Lung (tissue), 12 donors: ENCODE data around the gene KCNMA1. TPM values are rescaled to one million over a fixed set of nuclear protein-coding genes. Genes with fewer than 3 reads are reported as not detected.

ENCODE experiments used
- ATAC-seq: fragments of 200-7000 bp; cut with Tn5 transposase; one replicate; pipeline ENCODE4 v1.9.1; 2020; ENCODE audit warnings: moderate number of reproducible peaks; ENCODE audit not compliant: insufficient read depth, low FRiP score
- DNase-seq, 3 donors: peaks; one replicate each; pipeline ENCODE4 v3.0.0-alpha.2; 2013 to 2017
- H3K27ac ChIP-seq, 2 donors: one replicate each; pipeline ENCODE4 v1.5.1; 2013; ENCODE audit warnings: mild to moderate bottlenecking in 2 of 2, moderate library complexity in 2 of 2, control low read depth in 1 of 2, inconsistent platforms in 1 of 2, low read depth in 1 of 2, low read length in 1 of 2
- H3K27me3 ChIP-seq, 3 donors: one replicate each; pipeline ENCODE4 v1.5.1; 2013; ENCODE audit warnings: low read length in 2 of 3; ENCODE audit not compliant: control insufficient read depth in 3 of 3, insufficient read depth in 3 of 3
- H3K36me3 ChIP-seq, 4 donors: one replicate each; pipeline ENCODE4 v1.5.1; 2013; ENCODE audit warnings: low read length in 4 of 4, mild to moderate bottlenecking in 1 of 4, moderate library complexity in 1 of 4; ENCODE audit not compliant: control insufficient read depth in 4 of 4, insufficient read depth in 4 of 4
- H3K4me1 ChIP-seq, 5 donors: one replicate each; pipeline ENCODE4 v1.5.1; 2013; ENCODE audit warnings: low read length in 5 of 5, mild to moderate bottlenecking in 2 of 5, moderate library complexity in 1 of 5; ENCODE audit not compliant: control insufficient read depth in 5 of 5, insufficient read depth in 5 of 5
- H3K4me3 ChIP-seq: one replicate; pipeline ENCODE4 v1.5.1; 2013; ENCODE audit warnings: mild to moderate bottlenecking, control low read depth, moderate library complexity
- H3K9ac ChIP-seq, 2 donors: one replicate each; pipeline ENCODE4 v1.5.1; 2013; ENCODE audit warnings: low read length in 2 of 2, control low read depth in 1 of 2; ENCODE audit not compliant: insufficient read depth in 1 of 2
- H3K9me3 ChIP-seq, 4 donors: one replicate each; pipeline ENCODE4 v1.5.1; 2013; ENCODE audit warnings: low read length in 3 of 4, mild to moderate bottlenecking in 1 of 4, moderate library complexity in 1 of 4; ENCODE audit not compliant: control insufficient read depth in 4 of 4, insufficient read depth in 3 of 4
- WGBS, 2 donors: extraction: QIAGEN DNeasy Blood & Tissue Kit; methylation state at CpG; one replicate each; pipeline ENCODE4 v1.1.7; 2013; 5-methylcytosine and 5-hydroxymethylcytosine counted together
- polyA plus RNA-seq, 2 donors: library from polyadenylated mRNA; stranded (reverse); fragments of 200-250 nt; gene quantifications; one replicate each; pipeline ENCODE4 v1.2.1, GENCODE V29; 2013
- total RNA-seq, 2 donors: library from RNA; depleted of rRNA in 1 of 2; stranded (reverse); fragments of >200 nt in 1 of 2; gene quantifications; one replicate each; pipeline ENCODE4 v1.2.1, GENCODE V29; 2014 to 2021
- TF ChIP-seq, protein P1 (sequence below): IDR thresholded peaks from 2 replicates; pipeline ENCODE4 v1.5.1; 2012; ENCODE audit warnings: mild to moderate bottlenecking; ENCODE audit errors: control extremely low read depth, extremely low read depth
- donor health status: control.
- donor health status: control.
- donor health status: Bipolar disorder and iron deficiency.
- donor health status: healthy.
- donor health status: DM: yes; HTN: yes; CAD: no.

KCNMA1 gene
- total and polyA plus RNA-seq, 4 donors: 3.8 to 13.0 (median 5.5) TPM

- Histone ChIP-seq H3K36me3 (no peaks in the 10 kb centered on the region), H3K27ac (no peak overlapping the region), H3K4me3 (no peak overlapping the region), H3K9ac (no peak overlapping the region), H3K9me3 (no peaks in the 10 kb centered on the region), H3K27me3 (peaks cover 0 to 2% (median 0%) of the 10 kb centered on the region in 3 donors), H3K4me1 (no peaks in the 10 kb centered on the region)
- ATAC-seq: no peak
- DNase-seq: no peak
- TF ChIP-seq, protein P1, sequence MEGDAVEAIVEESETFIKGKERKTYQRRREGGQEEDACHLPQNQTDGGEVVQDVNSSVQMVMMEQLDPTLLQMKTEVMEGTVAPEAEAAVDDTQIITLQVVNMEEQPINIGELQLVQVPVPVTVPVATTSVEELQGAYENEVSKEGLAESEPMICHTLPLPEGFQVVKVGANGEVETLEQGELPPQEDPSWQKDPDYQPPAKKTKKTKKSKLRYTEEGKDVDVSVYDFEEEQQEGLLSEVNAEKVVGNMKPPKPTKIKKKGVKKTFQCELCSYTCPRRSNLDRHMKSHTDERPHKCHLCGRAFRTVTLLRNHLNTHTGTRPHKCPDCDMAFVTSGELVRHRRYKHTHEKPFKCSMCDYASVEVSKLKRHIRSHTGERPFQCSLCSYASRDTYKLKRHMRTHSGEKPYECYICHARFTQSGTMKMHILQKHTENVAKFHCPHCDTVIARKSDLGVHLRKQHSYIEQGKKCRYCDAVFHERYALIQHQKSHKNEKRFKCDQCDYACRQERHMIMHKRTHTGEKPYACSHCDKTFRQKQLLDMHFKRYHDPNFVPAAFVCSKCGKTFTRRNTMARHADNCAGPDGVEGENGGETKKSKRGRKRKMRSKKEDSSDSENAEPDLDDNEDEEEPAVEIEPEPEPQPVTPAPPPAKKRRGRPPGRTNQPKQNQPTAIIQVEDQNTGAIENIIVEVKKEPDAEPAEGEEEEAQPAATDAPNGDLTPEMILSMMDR: no peak
- 81 to 84% methylated on average over 12 of the region's 12 CpGs for WGBS, 2 donors
These were observed 440.1 kb downstream of the KCNMA1 start for GRCh38 chr10:77197544-77197943.

GRCh38 chr10:77196614-77197013, 441.0 kb downstream of the KCNMA1 start:
- Histone ChIP-seq H3K27ac (no peak overlapping the region), H3K36me3 (no peaks in the 10 kb centered on the region), H3K9me3 (no peaks in the 10 kb centered on the region), H3K4me3 (no peak overlapping the region), H3K4me1 (no peaks in the 10 kb centered on the region), H3K9ac (no peak overlapping the region), H3K27me3 (peaks cover 0 to 2% (median 0%) of the 10 kb centered on the region in 3 donors)
- TF ChIP-seq, protein P1: no peak
- ATAC-seq (no peak), DNase-seq (no peak)
- 85 to 89% methylated on average over 2 of the region's 2 CpGs for WGBS, 2 donors

DNA sequence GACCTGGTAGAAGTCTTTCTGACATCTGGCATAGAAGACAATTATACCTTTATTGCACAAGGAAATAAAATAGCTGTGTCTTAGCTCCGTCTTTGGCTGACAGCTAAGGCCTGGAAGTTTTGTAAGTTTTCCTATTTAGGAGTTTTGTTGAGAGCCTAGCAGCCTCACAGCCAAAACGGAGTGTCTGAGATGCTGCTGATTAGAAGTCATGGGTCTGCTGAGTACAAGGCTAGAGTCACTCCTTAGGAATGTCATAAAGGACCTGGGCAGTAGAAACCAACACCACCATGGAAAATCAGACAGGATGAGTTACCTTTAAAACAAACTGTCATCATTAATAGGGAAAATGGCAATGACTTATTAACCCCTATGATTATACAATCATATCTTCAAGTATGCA, 442.5 kb downstream of the KCNMA1 start:
- no peaks in the 10 kb centered on the region for H3K36me3 ChIP-seq
- H3K4me1 ChIP-seq: no peaks in the 10 kb centered on the region
- H3K4me3 ChIP-seq: no peak overlapping the region
- no peaks in the 10 kb centered on the region for H3K9me3 ChIP-seq
- peaks cover 0 to 2% (median 0%) of the 10 kb centered on the region in 3 donors for H3K27me3 ChIP-seq
- ATAC-seq: no peak
- no peak overlapping the region for H3K9ac ChIP-seq
- H3K27ac ChIP-seq: no peak overlapping the region
- peak in 1 of 3 donors; percentile 13 for DNase-seq
- WGBS, 2 donors: 57 to 80% methylated on average over 2 of the region's 2 CpGs
- TF ChIP-seq, protein P1: no peak

DNA sequence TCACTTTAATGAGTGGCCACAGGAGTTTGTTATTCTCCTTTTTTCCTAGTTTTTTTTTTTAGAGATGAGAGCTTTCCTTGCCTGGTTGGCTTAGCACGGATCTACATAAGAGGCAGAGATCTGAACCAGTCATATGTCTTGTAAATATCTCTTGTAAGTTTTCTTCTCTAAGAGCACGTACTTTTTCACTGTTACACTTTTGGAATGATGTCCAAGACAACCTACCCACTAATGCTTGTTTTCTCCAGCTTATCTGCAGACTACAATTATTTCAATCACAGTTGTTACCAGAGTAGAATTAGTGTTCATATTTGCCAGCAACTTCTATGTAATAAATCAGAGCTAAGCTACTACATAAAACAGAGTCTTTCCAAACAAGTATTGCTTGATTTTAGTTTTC, 444.6 kb downstream of the KCNMA1 start:
- Histone ChIP-seq H3K27me3 (no peaks in the 10 kb centered on the region), H3K9me3 (no peaks in the 10 kb centered on the region), H3K4me1 (peaks cover 0 to 3% (median 0%) of the 10 kb centered on the region in 5 donors), H3K27ac (no peak overlapping the region), H3K9ac (no peak overlapping the region), H3K4me3 (no peak overlapping the region), H3K36me3 (no peaks in the 10 kb centered on the region)
- DNase-seq (no peak), ATAC-seq (no peak)
- TF ChIP-seq, protein P1: no peak
- 69 to 85% methylated on average over 2 of the region's 2 CpGs for WGBS, 2 donors
